ENCODE results near the gene IDI1. TPM values are rescaled to one million over a fixed set of nuclear protein-coding genes. Genes with fewer than 3 reads are reported as not detected.

Gene IDI1
- total RNA-seq, 1 donor from 2014 or later, result 79.8 TPM

DNA sequence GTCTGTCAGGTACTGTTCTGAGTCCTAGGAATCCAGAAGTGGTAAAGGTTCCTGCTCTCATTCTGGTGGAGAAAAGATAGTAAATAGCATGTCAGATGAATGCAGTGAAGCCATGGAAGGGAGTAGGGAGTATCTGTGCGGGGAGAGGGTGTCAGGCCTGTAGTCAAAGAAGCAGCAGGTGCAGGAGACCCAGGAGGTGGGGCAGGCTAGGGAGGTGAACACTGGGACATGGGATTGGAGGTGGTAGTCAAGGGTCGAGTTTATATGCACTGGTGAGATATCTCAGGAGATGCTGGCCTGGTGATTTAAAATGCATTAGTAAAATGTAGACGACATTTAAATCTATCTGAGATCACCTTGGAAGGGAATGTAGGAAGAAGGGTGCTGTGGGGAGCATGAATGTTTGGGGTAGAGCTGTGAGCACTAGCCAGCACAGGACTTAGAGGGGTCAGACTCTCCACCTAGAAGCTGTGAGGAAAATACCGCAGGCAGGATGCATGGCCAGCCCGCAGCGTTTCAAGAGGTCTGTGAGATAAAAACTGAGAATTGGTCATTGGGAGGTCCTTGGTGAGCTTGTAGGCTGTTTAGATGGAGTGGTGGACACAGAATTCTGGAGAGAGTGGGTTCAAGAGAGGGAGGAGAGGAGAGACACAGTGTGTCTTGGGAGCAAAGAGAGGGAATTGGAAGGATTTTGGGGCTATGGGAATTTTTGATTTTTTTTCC lies 53.9 kb downstream of the IDI1 start:
- peaks cover 83% of the 10 kb centered on the region for H3K36me3 Mint-ChIP-seq (ENCODE audit: low read depth)
- H3K4me1 Mint-ChIP-seq, result peaks cover 20% of the 10 kb centered on the region
- H3K9me3 Mint-ChIP-seq, result no peaks in the 10 kb centered on the region
- intact Hi-C loops (cut with micrococcal nuclease), result no loop called here
- CTCF ChIA-PET, result no interaction called here
- H3K27ac Mint-ChIP-seq, result peak overlapping the region; percentile 14
- POLR2A ChIA-PET, result no interaction called here
- no peak overlapping the region for H3K4me3 Mint-ChIP-seq
- ATAC-seq (ENCODE audit: low read depth), result no peak
- TF ChIP-seq, protein P1, sequence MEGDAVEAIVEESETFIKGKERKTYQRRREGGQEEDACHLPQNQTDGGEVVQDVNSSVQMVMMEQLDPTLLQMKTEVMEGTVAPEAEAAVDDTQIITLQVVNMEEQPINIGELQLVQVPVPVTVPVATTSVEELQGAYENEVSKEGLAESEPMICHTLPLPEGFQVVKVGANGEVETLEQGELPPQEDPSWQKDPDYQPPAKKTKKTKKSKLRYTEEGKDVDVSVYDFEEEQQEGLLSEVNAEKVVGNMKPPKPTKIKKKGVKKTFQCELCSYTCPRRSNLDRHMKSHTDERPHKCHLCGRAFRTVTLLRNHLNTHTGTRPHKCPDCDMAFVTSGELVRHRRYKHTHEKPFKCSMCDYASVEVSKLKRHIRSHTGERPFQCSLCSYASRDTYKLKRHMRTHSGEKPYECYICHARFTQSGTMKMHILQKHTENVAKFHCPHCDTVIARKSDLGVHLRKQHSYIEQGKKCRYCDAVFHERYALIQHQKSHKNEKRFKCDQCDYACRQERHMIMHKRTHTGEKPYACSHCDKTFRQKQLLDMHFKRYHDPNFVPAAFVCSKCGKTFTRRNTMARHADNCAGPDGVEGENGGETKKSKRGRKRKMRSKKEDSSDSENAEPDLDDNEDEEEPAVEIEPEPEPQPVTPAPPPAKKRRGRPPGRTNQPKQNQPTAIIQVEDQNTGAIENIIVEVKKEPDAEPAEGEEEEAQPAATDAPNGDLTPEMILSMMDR (IDR thresholded peaks at IDR 0.05), result no peak
- no peak for DNase-seq
- no peaks in the 10 kb centered on the region for H3K27me3 Mint-ChIP-seq

DNA sequence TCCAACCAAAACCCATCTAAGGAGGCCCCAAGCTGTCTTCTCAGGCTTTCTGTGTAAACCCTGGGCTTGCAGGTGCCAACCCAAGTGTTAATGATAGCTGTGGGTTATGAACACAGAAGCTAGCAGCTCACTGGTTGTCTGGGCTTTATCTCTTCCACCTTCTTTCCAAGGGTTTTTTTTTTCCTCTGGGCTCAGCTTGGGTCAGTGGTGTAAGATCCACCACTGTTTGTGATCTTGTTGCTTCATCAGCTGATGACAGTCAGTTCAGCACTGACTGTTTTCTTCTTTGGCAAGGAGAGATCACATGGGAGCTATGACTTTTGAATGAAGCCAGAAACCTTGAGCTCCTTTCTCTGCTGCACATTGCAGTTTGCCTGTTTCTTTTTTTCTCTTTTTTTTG lies 56.0 kb downstream of the IDI1 start:
- peaks cover 74% of the 10 kb centered on the region for H3K36me3 Mint-ChIP-seq (ENCODE audit: low read depth)

DNA sequence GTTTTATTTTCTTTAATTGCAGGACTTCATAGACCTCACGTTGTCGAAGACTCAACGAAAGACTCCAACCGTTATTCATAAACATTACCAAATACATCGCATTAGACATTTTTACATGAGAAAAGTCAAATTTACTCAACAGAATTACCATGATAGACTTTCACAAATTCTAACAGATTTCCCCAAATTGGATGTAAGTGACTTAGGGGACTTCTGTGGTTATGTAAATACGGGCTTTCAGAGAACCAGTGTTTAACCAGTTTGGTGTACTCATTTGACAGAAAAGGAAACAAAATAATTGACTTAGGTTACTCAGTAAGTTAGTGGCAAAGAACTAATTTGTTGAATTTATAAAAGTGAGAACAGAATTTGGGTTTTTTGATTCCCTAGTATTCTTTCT lies 56.5 kb downstream of the IDI1 start:
- intact Hi-C loops (cut with micrococcal nuclease), result no loop called here
- TF ChIP-seq, protein P1 (IDR thresholded peaks at IDR 0.05), result no peak
- Mint-ChIP-seq H3K27me3 (no peaks in the 10 kb centered on the region), H3K36me3 (ENCODE audit: low read depth) (peaks cover 70% of the 10 kb centered on the region), H3K27ac (peak overlapping the region; percentile 63), H3K4me3 (no peak overlapping the region), H3K4me1 (peaks cover 39% of the 10 kb centered on the region), H3K9me3 (no peaks in the 10 kb centered on the region)
- ChIA-PET CTCF (no interaction called here), POLR2A (interaction anchor here (1.3 to 1.9 kb wide), 3 partner anchors 57 to 63 kb away, joined by 4 read pairs; partner anchors contain the start of genes IDI1 and LARP4B)
- DNase-seq, result no peak
- no peak for ATAC-seq (ENCODE audit: low read depth)

More for the DNA sequence above, 56.0 kb downstream of the IDI1 start:
- ATAC-seq (ENCODE audit: low read depth), result no peak
- intact Hi-C loops (cut with micrococcal nuclease), result no loop called here
- POLR2A ChIA-PET, result interaction anchor here (1.3 to 1.9 kb wide), 3 partner anchors 56 to 63 kb away, joined by 4 read pairs; partner anchors contain the start of genes IDI1 and LARP4B
- Mint-ChIP-seq H3K4me3 (no peak overlapping the region), H3K27me3 (no peaks in the 10 kb centered on the region), H3K4me1 (peaks cover 37% of the 10 kb centered on the region), H3K27ac (no peak overlapping the region), H3K9me3 (no peaks in the 10 kb centered on the region)
- TF ChIP-seq, protein P1 (IDR thresholded peaks at IDR 0.05), result no peak
- DNase-seq, result no peak
- CTCF ChIA-PET, result no interaction called here

DNA sequence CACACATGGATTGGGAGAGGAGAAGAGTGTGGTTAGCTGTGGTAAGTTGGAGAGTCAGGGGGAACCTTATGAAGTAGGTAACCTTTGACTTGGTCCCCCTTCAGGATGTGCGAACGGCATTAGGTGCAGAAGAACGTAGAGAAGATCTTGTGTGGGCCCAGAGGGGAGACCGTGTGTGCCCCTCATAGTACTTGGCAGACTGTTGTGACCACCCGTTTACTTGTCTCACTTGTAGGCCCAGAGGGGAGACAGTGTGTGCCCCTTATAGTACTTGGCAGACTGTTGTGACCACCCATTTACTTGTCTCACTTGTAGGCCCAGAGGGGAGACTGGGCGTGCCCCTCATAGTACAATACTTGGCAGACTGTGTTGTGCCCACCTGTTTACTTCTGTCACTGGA lies 58.1 kb downstream of the IDI1 start:
- peaks cover 49% of the 10 kb centered on the region for H3K4me1 Mint-ChIP-seq
- intact Hi-C loops (cut with micrococcal nuclease), result no loop called here
- peaks cover 56% of the 10 kb centered on the region for H3K36me3 Mint-ChIP-seq (ENCODE audit: low read depth)
- DNase-seq (no peak), ATAC-seq (ENCODE audit: low read depth) (no peak)
- H3K4me3 Mint-ChIP-seq, result peak overlapping the region; percentile 15
- TF ChIP-seq, protein P1 (IDR thresholded peaks at IDR 0.05), result no peak
- POLR2A ChIA-PET, result no interaction called here
- H3K27me3 Mint-ChIP-seq, result no peaks in the 10 kb centered on the region
- H3K27ac Mint-ChIP-seq, result peak overlapping the region; percentile 12
- no peaks in the 10 kb centered on the region for H3K9me3 Mint-ChIP-seq
- CTCF ChIA-PET, result no interaction called here

Other genes with a start within 250 kb of the IDI1 start
- 98.2 and 103 TPM in 2 replicates for gene LARP4B, start 117.4 kb downstream of the IDI1 start, total RNA-seq
- gene GTPBP4, start 60.7 kb downstream of the IDI1 start, total RNA-seq, result 68.0 and 73.8 TPM in 2 replicates
- not detected in 2 replicates for gene IDI2, start 23.3 kb downstream of the IDI1 start, total RNA-seq
- 16.2 and 20.0 TPM in 2 replicates for gene WDR37, start 7.3 kb upstream of the IDI1 start, total RNA-seq

All from activated B cell treated with CpG ODN at 0.5 μM for 24 hours (primary cell).